HUES48 (cell line): ENCODE results near the gene PRAMEF1.
"Not testable (repeated sequence)": the region's sequence is repeated elsewhere in the genome, so short reads cannot be mapped to it uniquely, and the experiment has no call there.

ENCODE experiments used
- H3K27ac ChIP-seq: one replicate; pipeline ENCODE4 v1.7.0; 2013; ENCODE audit warnings: low read depth, low read length, inconsistent platforms
- H3K27me3 ChIP-seq: 2 replicates; pipeline ENCODE4 v1.6.1; 2013; ENCODE audit warnings: mild to moderate bottlenecking, low read length; ENCODE audit not compliant: control insufficient read depth, insufficient read depth
- H3K36me3 ChIP-seq: 2 replicates; pipeline ENCODE4 v1.6.1; 2013; ENCODE audit warnings: low read length; ENCODE audit not compliant: control insufficient read depth, insufficient read depth
- H3K4me1 ChIP-seq: 2 replicates; pipeline ENCODE4 v1.6.1; 2013; ENCODE audit warnings: mild to moderate bottlenecking, low read length; ENCODE audit not compliant: control insufficient read depth, insufficient read depth
- H3K4me3 ChIP-seq: 2 replicates; pipeline ENCODE4 v1.5.1; 2013; ENCODE audit warnings: mild to moderate bottlenecking, low read depth, low read length
- H3K9ac ChIP-seq: 2 replicates; pipeline ENCODE4 v1.6.1; 2013; ENCODE audit warnings: mild to moderate bottlenecking, low read depth, low read length, moderate library complexity
- H3K9me3 ChIP-seq: 2 replicates; pipeline ENCODE4 v1.6.1; 2013; ENCODE audit warnings: low read length; ENCODE audit not compliant: control insufficient read depth, insufficient read depth

The PRAMEF1 gene

DNA sequence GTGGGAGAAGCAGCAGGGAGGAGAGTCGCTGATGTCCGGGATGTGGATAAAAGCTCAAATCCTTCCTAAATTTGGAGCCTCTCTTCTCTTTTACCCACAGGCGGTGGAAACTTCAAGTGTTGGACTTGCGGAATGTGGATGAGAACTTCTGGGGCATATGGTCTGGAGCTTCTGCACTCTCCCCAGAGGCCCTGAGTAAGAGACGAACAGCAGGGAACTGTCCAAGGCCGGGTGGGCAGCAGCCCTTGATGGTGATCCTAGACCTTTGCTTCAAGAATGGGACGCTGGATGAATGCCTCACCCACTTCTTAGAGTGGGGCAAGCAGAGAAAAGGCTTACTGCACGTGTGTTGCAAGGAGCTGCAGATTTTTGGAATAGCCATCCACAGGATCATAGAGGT, 15.8 kb upstream of the PRAMEF1 start:
- no peak overlapping the region for H3K9ac ChIP-seq
- H3K4me1 ChIP-seq, result no peaks in the 10 kb centered on the region
- no peaks in the 10 kb centered on the region for H3K27me3 ChIP-seq
- H3K27ac ChIP-seq, result no peak overlapping the region
- H3K9me3 ChIP-seq, result no peaks in the 10 kb centered on the region
- no peak overlapping the region for H3K4me3 ChIP-seq
- no peaks in the 10 kb centered on the region for H3K36me3 ChIP-seq

- H3K4me1 ChIP-seq, result peaks cover 3% of the 10 kb centered on the region; the same call in 1 of the 2 replicates
- H3K27ac ChIP-seq, result no peak overlapping the region
- H3K9me3 ChIP-seq, result no peaks in the 10 kb centered on the region
- no peak overlapping the region for H3K4me3 ChIP-seq
- H3K27me3 ChIP-seq, result no peaks in the 10 kb centered on the region
- no peaks in the 10 kb centered on the region for H3K36me3 ChIP-seq
- no peak overlapping the region for H3K9ac ChIP-seq
These were observed 14.2 kb upstream of the PRAMEF1 start for GRCh38 chr1:12776801-12777557.

- Histone ChIP-seq H3K4me1 (peaks cover 5% of the 10 kb centered on the region; the same call in 1 of the 2 replicates), H3K27ac (no peak overlapping the region), H3K4me3 (no peak overlapping the region), H3K9ac (no peak overlapping the region), H3K36me3 (no peaks in the 10 kb centered on the region), H3K9me3 (no peaks in the 10 kb centered on the region), H3K27me3 (no peaks in the 10 kb centered on the region)
These were observed 13.1 kb upstream of the PRAMEF1 start for GRCh38 chr1:12778061-12778460.

GRCh38 chr1:12778907-12779306, 12.3 kb upstream of the PRAMEF1 start:
- Histone ChIP-seq H3K4me1 (peaks cover 10% of the 10 kb centered on the region; the same call in 1 of the 2 replicates), H3K9ac (no peak overlapping the region)

GRCh38 chr1:12781488-12781887, 9.7 kb upstream of the PRAMEF1 start:
- not testable (repeated sequence) for H3K9ac ChIP-seq

More at GRCh38 chr1:12778907-12779306, 12.3 kb upstream of the PRAMEF1 start:
- Histone ChIP-seq H3K9me3 (no peaks in the 10 kb centered on the region; the same call in 1 of the 2 replicates), H3K27me3 (no peaks in the 10 kb centered on the region), H3K36me3 (no peaks in the 10 kb centered on the region), H3K4me3 (no peak overlapping the region), H3K27ac (no peak overlapping the region)

GRCh38 chr1:12783783-12784182, 7.4 kb upstream of the PRAMEF1 start:
- H3K27ac ChIP-seq, H3K4me1 ChIP-seq, H3K27me3 ChIP-seq, H3K4me3 ChIP-seq, H3K9ac ChIP-seq, H3K36me3 ChIP-seq: not testable (repeated sequence)
- H3K9me3 ChIP-seq, result peaks cover 20% of the 10 kb centered on the region

More at GRCh38 chr1:12781488-12781887, 9.7 kb upstream of the PRAMEF1 start:
- H3K27me3 ChIP-seq, H3K27ac ChIP-seq, H3K36me3 ChIP-seq, H3K4me1 ChIP-seq, H3K4me3 ChIP-seq: not testable (repeated sequence)
- peaks cover 14% of the 10 kb centered on the region for H3K9me3 ChIP-seq

DNA sequence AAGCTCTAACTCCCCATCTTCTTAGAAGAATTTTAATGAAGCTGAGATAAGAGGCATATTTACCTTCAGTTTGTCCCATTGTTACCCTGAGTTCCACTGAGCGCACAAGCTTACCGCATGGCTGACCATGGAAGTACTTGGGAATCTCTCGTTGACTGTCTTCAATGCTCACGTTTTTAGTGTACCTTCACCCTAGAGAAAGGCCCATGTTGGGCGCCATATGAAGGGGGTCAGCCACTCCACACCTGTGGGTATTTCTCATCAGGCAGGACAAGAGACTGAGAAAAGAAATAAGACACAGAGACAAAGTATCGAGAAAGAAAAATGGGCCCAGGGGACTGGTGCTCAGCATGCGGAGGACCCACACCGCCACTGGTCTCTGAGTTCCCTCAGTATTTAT, 6.5 kb upstream of the PRAMEF1 start:
- not testable (repeated sequence) for H3K4me3 ChIP-seq, H3K36me3 ChIP-seq, H3K27me3 ChIP-seq, H3K27ac ChIP-seq, H3K9ac ChIP-seq, H3K4me1 ChIP-seq
- peaks cover 20% of the 10 kb centered on the region for H3K9me3 ChIP-seq

- Histone ChIP-seq H3K9me3 (peaks cover 35% of the 10 kb centered on the region), H3K9ac (no peak overlapping the region), H3K27me3 (no peaks in the 10 kb centered on the region), H3K4me3 (no peak overlapping the region), H3K27ac (no peak overlapping the region), H3K36me3 (no peaks in the 10 kb centered on the region), H3K4me1 (no peaks in the 10 kb centered on the region)
These were observed 7.7 kb downstream of the PRAMEF1 start for GRCh38 chr1:12798911-12799310.

GRCh38 chr1:12799730-12800129, 8.5 kb downstream of the PRAMEF1 start:
- H3K4me1 ChIP-seq, result no peaks in the 10 kb centered on the region
- no peaks in the 10 kb centered on the region for H3K36me3 ChIP-seq
- no peaks in the 10 kb centered on the region for H3K27me3 ChIP-seq
- H3K9me3 ChIP-seq, result peaks cover 35% of the 10 kb centered on the region
- no peak overlapping the region for H3K4me3 ChIP-seq
- H3K27ac ChIP-seq, result no peak overlapping the region
- no peak overlapping the region for H3K9ac ChIP-seq

- no peaks in the 10 kb centered on the region for H3K36me3 ChIP-seq
- no peak overlapping the region for H3K9ac ChIP-seq
- peaks cover 67% of the 10 kb centered on the region for H3K9me3 ChIP-seq
- no peaks in the 10 kb centered on the region for H3K27me3 ChIP-seq
- no peak overlapping the region for H3K4me3 ChIP-seq
- H3K27ac ChIP-seq, result no peak overlapping the region
- no peaks in the 10 kb centered on the region for H3K4me1 ChIP-seq
These were observed 18.7 kb downstream of the PRAMEF1 start for GRCh38 chr1:12809933-12810332.

DNA sequence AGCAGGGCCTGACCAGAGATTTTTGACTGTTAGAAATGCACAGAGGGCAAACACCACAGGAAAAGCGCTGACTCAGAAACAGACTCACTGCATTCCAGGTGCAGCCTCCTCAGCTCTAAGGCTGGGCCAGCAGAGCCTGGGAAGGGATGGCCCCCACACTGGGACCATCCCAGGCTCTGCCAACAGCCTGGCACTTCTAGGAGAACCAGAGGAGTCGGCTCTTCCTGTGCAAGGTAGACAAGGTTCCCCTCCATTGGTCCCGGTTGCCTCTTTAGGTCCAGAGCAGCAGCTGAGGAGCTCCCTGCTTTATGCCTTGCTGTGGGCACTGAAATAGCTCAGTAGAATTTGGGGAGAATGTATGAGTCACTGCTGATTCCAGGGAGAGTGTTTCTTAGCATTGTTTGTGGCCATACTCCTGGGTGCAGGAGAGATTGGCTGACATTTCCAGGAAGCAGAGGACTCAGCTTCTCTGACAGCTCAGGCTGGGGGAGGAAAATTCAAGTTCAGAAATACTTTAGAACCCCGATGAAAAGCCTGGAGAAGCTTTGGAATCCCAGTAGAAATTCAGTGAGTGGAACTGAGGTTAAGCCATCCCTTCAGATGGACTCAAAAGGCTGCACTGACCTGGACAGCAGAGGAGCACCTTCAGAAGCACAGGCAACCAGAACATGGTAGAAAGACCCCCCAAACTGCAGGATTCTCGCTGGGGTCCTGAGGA, 19.7 kb downstream of the PRAMEF1 start:
- no peaks in the 10 kb centered on the region for H3K36me3 ChIP-seq
- H3K27ac ChIP-seq, result no peak overlapping the region
- no peak overlapping the region for H3K4me3 ChIP-seq
- H3K27me3 ChIP-seq, result no peaks in the 10 kb centered on the region
- H3K9me3 ChIP-seq, result peaks cover 61% of the 10 kb centered on the region
- H3K9ac ChIP-seq, result no peak overlapping the region
- no peaks in the 10 kb centered on the region for H3K4me1 ChIP-seq
